B cell (primary cell): ENCODE data around the gene TMEM205. TPM values are rescaled to one million over a fixed set of nuclear protein-coding genes. Genes with fewer than 3 reads are reported as not detected.
A peak's percentile ranks its signal among the peaks of the same experiment; 100 is the strongest.
"Not testable (repeated sequence)": the region's sequence is repeated elsewhere in the genome, so short reads cannot be mapped to it uniquely, and the experiment has no call there.

ENCODE experiments used
- ATAC-seq: fragments of 200-7000 bp; cut with Tn5 transposase; one replicate; pipeline ENCODE4 v1.10.0; 2021; ENCODE audit warnings: low read depth, mild to moderate bottlenecking, moderate number of reproducible peaks, moderate library complexity
- CTCF ChIA-PET: fragments of 350-600 bp; sonication (Branson Sonifier 250); formaldehyde crosslinking; loops from one replicate; lab custom pipeline; 2021; ENCODE audit warnings: antibody characterized with exemption, inconsistent platforms; lab: Charles Lee
- POLR2A ChIA-PET: fragments of 350-600 bp; sonication (Branson Sonifier 250); formaldehyde crosslinking; loops from one replicate; lab custom pipeline; 2021; ENCODE audit warnings: antibody characterized with exemption; lab: Charles Lee
- DNase-seq: peaks from one replicate; pipeline ENCODE4 v3.0.0; 2013
- H2AFZ ChIP-seq: 2 replicates; pipeline ENCODE4 v1.6.1; 2012; ENCODE audit warnings: mild to moderate bottlenecking, low read depth, low read length; ENCODE audit not compliant: insufficient read depth, poor library complexity, severe bottlenecking
- H3K27ac ChIP-seq, 2 donors: 1 replicate in 1 of 2; 2 replicates in 1 of 2; pipeline ENCODE4 v1.5.1; 2012 to 2013; ENCODE audit warnings: low read length in 2 of 2, mild to moderate bottlenecking in 2 of 2, moderate library complexity in 1 of 2
- H3K27me3 ChIP-seq, 4 experiments: fragments of 200-600 bp in 1 of 4; sonication (generic) in 1 of 4; replicated peaks in 1 of 4; 1 replicate in 2 of 4; 2 replicates in 2 of 4; pipeline versions ENCODE4 v1.6.1 to v1.7.0; 2013 to 2016; ENCODE audit warnings: low read length in 3 of 4, mild to moderate bottlenecking in 2 of 4, mixed read lengths in 1 of 4, moderate library complexity in 1 of 4; ENCODE audit not compliant: insufficient read depth in 4 of 4, control insufficient read depth in 3 of 4; ENCODE audit errors: control extremely low read depth in 1 of 4
- H3K36me3 ChIP-seq, 2 experiments: replicated peaks in 1 of 2; 1 replicate in 1 of 2; 2 replicates in 1 of 2; pipeline versions ENCODE4 v1.6.1 to v1.7.1; 2013; ENCODE audit warnings: low read length in 1 of 2; ENCODE audit not compliant: insufficient read depth in 2 of 2, control insufficient read depth in 1 of 2; ENCODE audit errors: control extremely low read depth in 1 of 2, extremely low read depth in 1 of 2
- H3K4me1 ChIP-seq, 2 donors: fragments of 200-600 bp in 1 of 2; sonication (generic) in 1 of 2; 1 replicate in 1 of 2; 2 replicates in 1 of 2; pipeline versions ENCODE4 v1.5.1 to v1.6.1; 2013 to 2017; ENCODE audit warnings: low read length in 2 of 2; ENCODE audit not compliant: control insufficient read depth in 2 of 2, insufficient read depth in 2 of 2
- H3K4me2 ChIP-seq: replicated peaks from 2 replicates; pipeline ENCODE3; 2012; ENCODE audit warnings: mild to moderate bottlenecking, low read depth, low read length; ENCODE audit not compliant: poor library complexity, severe bottlenecking
- H3K4me3 ChIP-seq, 5 experiments: fragments of 200-600 bp in 1 of 5; sonication (generic) in 1 of 5; 1 replicate in 3 of 5; 2 replicates in 2 of 5; pipeline versions ENCODE4 v1.5.1 to v1.7.0; 2011 to 2016; ENCODE audit warnings: low read length in 4 of 5, mild to moderate bottlenecking in 4 of 5, low read depth in 2 of 5, control low read depth in 1 of 5, moderate library complexity in 1 of 5; ENCODE audit not compliant: insufficient read depth in 1 of 5; ENCODE audit errors: control extremely low read depth in 1 of 5, extremely low read depth in 1 of 5
- H3K79me2 ChIP-seq: fragments of 200-600 bp; sonication (generic); one replicate; pipeline ENCODE4 v1.6.0; 2016; ENCODE audit warnings: low read length; ENCODE audit not compliant: control insufficient read depth, insufficient read depth
- H3K9ac ChIP-seq: fragments of 200-600 bp; sonication (generic); 2 replicates; pipeline ENCODE4 v1.6.1; 2017; ENCODE audit warnings: mild to moderate bottlenecking, low read length, moderate library complexity
- H3K9me3 ChIP-seq, 3 donors: one replicate each; pipeline versions ENCODE4 v1.6.1 to v1.7.1; 2013; ENCODE audit warnings: low read length in 2 of 3; ENCODE audit not compliant: control insufficient read depth in 2 of 3, insufficient read depth in 1 of 3; ENCODE audit errors: control extremely low read depth in 1 of 3
- H4K20me1 ChIP-seq: 2 replicates; pipeline ENCODE4 v1.6.0; 2012; ENCODE audit warnings: mild to moderate bottlenecking, low read length; ENCODE audit not compliant: insufficient read depth, control insufficient read depth, poor library complexity, severe bottlenecking
- H3K27ac Mint-ChIP-seq: one replicate; pipeline ENCODE4 v1.8.0; 2021; ENCODE audit warnings: mixed read lengths
- H3K27me3 Mint-ChIP-seq: one replicate; pipeline ENCODE4 v1.8.0; 2021; ENCODE audit warnings: mixed read lengths
- H3K4me1 Mint-ChIP-seq: one replicate; pipeline ENCODE4 v1.8.0; 2021; ENCODE audit warnings: mixed read lengths
- H3K4me3 Mint-ChIP-seq: one replicate; pipeline ENCODE4 v1.8.0; 2021; ENCODE audit warnings: mixed read lengths
- H3K9me3 Mint-ChIP-seq: one replicate; pipeline ENCODE4 v1.8.0; 2022; ENCODE audit warnings: mixed read lengths; ENCODE audit not compliant: insufficient read depth
- CTCF ChIP-seq: fragments of 200-600 bp; IDR thresholded peaks from one replicate; pipeline ENCODE4 v1.8.0; 2022; ENCODE audit warnings: antibody characterized with exemption, mild to moderate bottlenecking
- EZH2 ChIP-seq: IDR thresholded peaks from 2 replicates; pipeline ENCODE4 v1.6.1; 2012; ENCODE audit warnings: borderline replicate concordance, low read depth, mild to moderate bottlenecking, moderate library complexity, low read length; ENCODE audit not compliant: insufficient read depth, poor library complexity, severe bottlenecking
- WGBS: methylation state at CpG from one replicate; pipeline ENCODE4 v1.1.5; 2013; ENCODE audit warnings: missing lambda C conversion rate; ENCODE audit not compliant: insufficient coverage; 5-methylcytosine and 5-hydroxymethylcytosine counted together
- intact Hi-C: fragments of 100-400 bp; cut with micrococcal nuclease; formaldehyde crosslinking; loops from one replicate; pipeline ENCODE4 v1.10.0; 2022
- polyA plus RNA-seq: library from polyadenylated mRNA; depleted of rRNA; stranded (reverse); fragments of >200 nt; gene quantifications from 2 replicates; pipeline ENCODE4 v1.2.3, GENCODE V29; 2012
- total RNA-seq, 2 donors: library from RNA; stranded (reverse); fragments of 120-200 nt in 1 of 2; gene quantifications; 1 replicate in 1 of 2; 2 replicates in 1 of 2; pipeline versions ENCODE4 v1.2.3 to v1.2.4, GENCODE V29; 2013 to 2022

TMEM205 gene
- total and polyA plus RNA-seq, 2 donors (not counting 1 experiment from before 2014, with no cell fraction given) = 48.5 to 152 TPM

- no peak within 1 kb of the TSS for H3K27ac ChIP-seq
- peaks cover 0 to 11% (median 4%) of the 10 kb centered on the region in 4 experiments for H3K27me3 ChIP-seq
- intact Hi-C loops = no loop called here
- Mint-ChIP-seq H3K4me3 (peak within 1 kb of the TSS; percentile 82), H3K27me3 (peaks cover 13% of the 10 kb centered on the region), H3K4me1 (peaks cover 15% of the 10 kb centered on the region), H3K9me3 (no peaks in the 10 kb centered on the region), H3K27ac (peak within 1 kb of the TSS; percentile 53)
- TF ChIP-seq CTCF (no peak), EZH2 (no peak)
- ATAC-seq (peak; percentile 79), DNase-seq (peak; percentile 85)
- peak within 1 kb of the TSS in 4 of 5 experiments; percentile 23 to 46 (median 36) for H3K4me3 ChIP-seq
- POLR2A ChIA-PET = no interaction called here
- peaks cover 4 to 7% of the 10 kb centered on the region in 2 donors for H3K4me1 ChIP-seq
- no peaks in the 10 kb centered on the region for H3K36me3 ChIP-seq
- no peaks in the 10 kb centered on the region for H4K20me1 ChIP-seq
- peaks cover 0 to 12% (median 0%) of the 10 kb centered on the region in 3 donors for H3K9me3 ChIP-seq
- H2AFZ ChIP-seq = peak within 1 kb of the TSS; percentile 54
- peak within 1 kb of the TSS; percentile 84 for H3K4me2 ChIP-seq
- peak within 1 kb of the TSS; percentile 26 for H3K9ac ChIP-seq
- 10% methylated on average over 46 of the region's 62 CpGs for WGBS
- H3K79me2 ChIP-seq = no peaks in the 10 kb centered on the region
- CTCF ChIA-PET = no interaction called here
Measured at GRCh38 chr19:11355160-11356073, 9.3 kb upstream of the TMEM205 start, which contains the start of gene PLPPR2. PLPPR2 (plus strand) TSS chr19:11355432; CDS start chr19:11357674, 2,242 bp downstream.

DNA sequence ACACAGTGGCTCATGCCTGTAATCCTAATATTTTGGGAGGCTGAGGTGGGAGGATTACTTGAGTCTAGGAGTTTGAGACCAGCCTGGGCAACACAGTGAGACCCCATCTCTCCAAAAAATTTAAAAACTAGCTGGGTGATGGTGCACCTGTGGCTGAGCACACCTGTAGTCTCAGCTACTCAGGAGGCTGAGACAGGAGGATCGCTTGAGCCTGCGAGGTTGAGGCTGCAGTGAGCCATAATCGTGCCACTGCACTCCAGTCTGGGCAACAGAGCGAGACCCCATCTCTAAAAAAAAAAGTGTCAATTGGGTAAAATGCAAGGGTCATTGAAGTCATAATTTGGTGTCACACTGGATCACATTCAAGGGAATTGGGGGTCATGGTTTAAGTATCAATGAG is 8.0 kb upstream of the TMEM205 start:
- ATAC-seq, POLR2A ChIA-PET: not testable (repeated sequence)

More for the DNA sequence above, 8.0 kb upstream of the TMEM205 start:
- H3K4me1 ChIP-seq, CTCF ChIA-PET, H3K79me2 ChIP-seq, H2AFZ ChIP-seq, H3K36me3 ChIP-seq, H3K9ac ChIP-seq, DNase-seq, H4K20me1 ChIP-seq, H3K4me2 ChIP-seq, intact Hi-C loops, H3K4me3 ChIP-seq, H3K9me3 Mint-ChIP-seq, H3K27ac ChIP-seq: not testable (repeated sequence)
- peak overlapping the region; percentile 39 for H3K4me3 Mint-ChIP-seq
- peaks cover 15% of the 10 kb centered on the region for H3K4me1 Mint-ChIP-seq
- peaks cover 0 to 11% (median 4%) of the 10 kb centered on the region in 4 experiments for H3K27me3 ChIP-seq
- H3K27ac Mint-ChIP-seq = peak overlapping the region; percentile 6
- peaks cover 0 to 18% (median 2%) of the 10 kb centered on the region in 3 donors for H3K9me3 ChIP-seq
- peaks cover 13% of the 10 kb centered on the region for H3K27me3 Mint-ChIP-seq
- WGBS = 100% methylated on average over 3 of the region's 4 CpGs
